WI38 (cell line): ENCODE data around the gene UFD1.

Source experiments
- H3K4me3 ChIP-seq: 2 replicates; pipeline ENCODE4 v1.5.1; 2011; ENCODE audit warnings: low read depth, mild to moderate bottlenecking, control low read depth, low read length
- TF ChIP-seq, protein P1 (sequence below): IDR thresholded peaks from 2 replicates; pipeline ENCODE4 v1.5.1; 2012; ENCODE audit warnings: low read depth, mild to moderate bottlenecking, control low read depth, low read length

Gene UFD1

DNA sequence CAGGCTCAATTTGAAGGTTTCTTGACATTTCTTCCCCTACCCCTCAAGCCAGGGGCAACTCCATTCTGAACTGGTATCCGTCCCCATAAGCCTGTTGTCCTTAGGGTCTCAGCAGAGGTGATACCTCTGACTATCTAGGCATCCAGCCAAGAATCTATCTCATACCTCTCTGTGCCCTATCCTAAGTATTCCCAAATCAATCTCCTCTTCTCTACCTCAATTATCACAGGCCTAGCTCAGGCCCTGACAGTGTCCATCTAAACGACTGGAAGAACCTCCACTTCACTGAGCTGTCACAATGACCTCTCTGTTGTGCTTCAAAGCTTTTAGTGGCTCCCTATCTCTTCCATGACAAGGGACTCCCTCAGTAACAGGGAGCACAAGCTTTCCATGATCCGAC lies 74.3 kb downstream of the UFD1 start:
- H3K4me3 ChIP-seq: no peak overlapping the region
- TF ChIP-seq, protein P1, sequence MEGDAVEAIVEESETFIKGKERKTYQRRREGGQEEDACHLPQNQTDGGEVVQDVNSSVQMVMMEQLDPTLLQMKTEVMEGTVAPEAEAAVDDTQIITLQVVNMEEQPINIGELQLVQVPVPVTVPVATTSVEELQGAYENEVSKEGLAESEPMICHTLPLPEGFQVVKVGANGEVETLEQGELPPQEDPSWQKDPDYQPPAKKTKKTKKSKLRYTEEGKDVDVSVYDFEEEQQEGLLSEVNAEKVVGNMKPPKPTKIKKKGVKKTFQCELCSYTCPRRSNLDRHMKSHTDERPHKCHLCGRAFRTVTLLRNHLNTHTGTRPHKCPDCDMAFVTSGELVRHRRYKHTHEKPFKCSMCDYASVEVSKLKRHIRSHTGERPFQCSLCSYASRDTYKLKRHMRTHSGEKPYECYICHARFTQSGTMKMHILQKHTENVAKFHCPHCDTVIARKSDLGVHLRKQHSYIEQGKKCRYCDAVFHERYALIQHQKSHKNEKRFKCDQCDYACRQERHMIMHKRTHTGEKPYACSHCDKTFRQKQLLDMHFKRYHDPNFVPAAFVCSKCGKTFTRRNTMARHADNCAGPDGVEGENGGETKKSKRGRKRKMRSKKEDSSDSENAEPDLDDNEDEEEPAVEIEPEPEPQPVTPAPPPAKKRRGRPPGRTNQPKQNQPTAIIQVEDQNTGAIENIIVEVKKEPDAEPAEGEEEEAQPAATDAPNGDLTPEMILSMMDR: no peak

DNA sequence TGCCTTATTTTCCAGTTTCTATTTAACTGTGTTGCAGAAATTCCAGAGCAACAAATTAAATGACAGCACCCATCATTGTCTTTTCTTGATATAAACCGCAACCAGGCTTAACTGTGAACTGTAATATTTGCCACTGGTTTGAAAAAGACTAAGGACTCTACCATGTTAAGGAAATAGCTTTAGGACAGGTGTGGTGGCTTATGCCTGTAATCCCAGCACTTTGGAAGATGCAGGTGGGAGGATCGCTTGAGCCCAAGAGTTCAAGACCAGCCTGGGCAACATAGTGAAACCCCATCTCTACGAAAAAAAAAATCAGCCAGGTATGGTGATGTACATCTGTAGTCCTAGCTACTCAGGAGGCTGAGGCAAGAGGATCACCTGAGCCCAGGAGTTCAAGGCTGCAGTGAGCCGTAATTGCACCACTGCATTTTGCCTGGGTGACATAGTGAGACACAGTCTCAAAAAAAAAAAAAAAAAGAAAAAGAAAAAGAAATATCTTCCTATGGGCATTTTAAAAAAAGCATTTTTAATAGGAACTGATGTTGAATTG lies 76.3 kb downstream of the UFD1 start:
- H3K4me3 ChIP-seq: no peak overlapping the region
- TF ChIP-seq, protein P1: no peak

DNA sequence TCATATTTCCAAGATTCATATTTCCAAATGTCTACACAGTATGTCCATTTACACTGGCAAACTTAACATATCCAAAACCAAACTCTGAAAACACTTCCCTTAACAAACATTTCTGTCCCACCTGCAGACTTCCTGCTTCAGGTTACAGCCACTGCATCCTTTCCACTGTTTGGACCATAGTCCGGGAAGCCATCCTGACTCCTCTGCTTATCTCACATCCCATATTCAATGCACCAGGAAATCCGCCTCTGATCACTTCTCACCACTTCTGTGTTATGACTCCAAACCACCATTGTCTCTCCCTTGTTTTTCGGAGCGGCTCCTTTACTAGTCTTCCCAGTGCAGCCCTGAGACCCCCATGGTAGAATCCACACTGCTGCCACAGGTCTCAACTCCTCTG lies 77.5 kb downstream of the UFD1 start:
- TF ChIP-seq, protein P1: no peak
- H3K4me3 ChIP-seq: no peak overlapping the region

DNA sequence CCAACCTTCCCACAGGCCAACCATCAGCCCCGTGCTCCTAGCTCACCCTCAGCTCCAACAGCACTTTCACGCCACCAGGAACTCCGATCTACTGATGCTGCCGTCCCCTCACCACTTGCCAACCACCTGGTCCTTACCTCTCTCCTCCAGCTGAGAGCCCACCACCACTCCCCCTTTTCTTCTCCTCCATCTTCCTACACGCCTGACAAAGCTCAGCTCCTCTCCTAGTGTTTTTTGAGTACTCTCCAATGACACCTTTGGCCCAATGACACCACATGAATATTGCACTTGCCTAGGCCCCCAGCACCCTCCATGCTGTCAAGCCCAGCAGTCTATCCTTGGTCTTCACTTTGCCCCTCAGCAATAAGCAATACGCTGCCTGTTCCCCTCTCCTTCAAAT lies 78.1 kb downstream of the UFD1 start:
- TF ChIP-seq, protein P1: no peak
- H3K4me3 ChIP-seq: no peak overlapping the region
